ENCODE results near the gene SCFD1.
A peak's percentile ranks its signal among the peaks of the same experiment; 100 is the strongest.
"Not testable (repeated sequence)": the region's sequence is repeated elsewhere in the genome, so short reads cannot be mapped to it uniquely, and the experiment has no call there.

Gene SCFD1

DNA sequence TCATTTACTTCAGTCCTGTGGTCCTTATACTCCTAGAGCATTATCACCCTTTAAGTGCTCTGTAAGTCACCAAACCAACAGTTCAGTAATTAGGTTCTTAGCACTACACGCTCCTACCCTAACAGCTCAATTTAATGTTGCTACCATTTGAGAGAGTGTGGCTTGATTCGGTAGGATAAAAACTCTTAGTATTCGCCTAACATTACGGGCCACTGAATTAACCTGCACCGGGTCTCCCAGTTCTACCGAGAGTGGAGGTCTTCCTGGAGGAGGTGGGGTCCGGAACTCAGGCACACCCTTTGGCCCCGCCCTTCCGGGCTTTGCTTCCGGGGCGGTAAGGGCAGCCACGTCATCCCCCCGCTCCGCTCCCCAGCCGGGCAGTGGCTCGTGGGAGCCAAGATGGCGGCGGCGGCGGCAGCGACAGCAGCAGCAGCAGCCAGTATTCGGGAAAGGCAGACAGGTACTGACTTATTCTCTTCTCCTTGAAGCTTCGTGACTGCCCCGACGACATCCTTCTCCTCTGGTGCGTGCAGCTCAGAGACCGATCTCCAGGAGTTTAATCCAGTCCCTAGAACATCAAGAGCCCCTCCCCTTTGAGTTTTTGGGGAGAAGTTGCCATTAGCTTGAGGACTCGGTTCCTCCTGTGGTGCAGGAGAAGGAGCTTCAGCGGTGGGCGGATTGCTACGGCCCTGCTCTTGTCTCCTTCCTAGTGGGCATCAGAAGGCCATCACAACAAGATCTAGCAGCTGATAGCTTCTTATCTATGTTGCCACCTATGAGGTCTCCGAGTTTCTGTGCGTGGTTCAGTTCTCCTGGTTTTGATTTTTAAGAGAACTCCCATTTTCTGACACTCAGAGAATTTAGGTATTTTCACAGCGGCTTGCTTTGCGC is at the start of gene SCFD1:
SCFD1 (plus strand) TSS at position 380 of the 891 bp plus-strand sequence; CDS start at position 400, 20 bp downstream.
- DNase-seq, result peak; percentile 65 to 95 (median 90)

- DNase-seq, result no peak
Measured at GRCh38 chr14:30572771-30573170, 49.3 kb upstream of the SCFD1 start.

DNA sequence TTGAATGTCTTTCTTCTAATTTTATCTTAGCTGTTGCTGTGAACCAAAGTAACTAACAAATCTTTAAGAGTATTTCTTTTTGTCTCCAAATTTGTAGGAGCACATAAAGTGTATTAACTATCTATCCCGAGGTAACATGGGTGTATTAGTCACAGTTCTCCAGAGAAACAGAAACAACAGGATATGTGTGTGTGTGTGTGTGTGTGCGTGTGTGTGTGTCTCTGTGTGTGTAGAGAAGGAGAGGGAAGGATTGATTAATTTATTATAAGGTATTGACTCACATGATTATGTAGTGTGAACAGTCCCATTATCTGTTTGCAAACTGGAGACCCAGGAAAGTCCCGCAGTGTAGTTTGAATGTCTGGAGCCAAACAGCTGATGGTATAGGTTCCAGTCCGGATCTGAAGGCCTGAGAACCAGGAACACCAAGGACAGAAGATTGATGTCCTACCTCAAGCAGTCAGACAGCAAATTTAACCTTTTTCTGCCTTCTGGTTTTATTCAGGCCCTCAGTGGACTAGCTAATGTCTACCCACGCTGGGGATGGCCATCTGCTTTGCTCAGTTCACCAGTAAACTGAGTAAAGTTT is 48.8 kb upstream of the SCFD1 start:
- DNase-seq, result no peak

- DNase-seq, result no peak
Measured at GRCh38 chr14:30573966-30574365, 48.2 kb upstream of the SCFD1 start.

DNA sequence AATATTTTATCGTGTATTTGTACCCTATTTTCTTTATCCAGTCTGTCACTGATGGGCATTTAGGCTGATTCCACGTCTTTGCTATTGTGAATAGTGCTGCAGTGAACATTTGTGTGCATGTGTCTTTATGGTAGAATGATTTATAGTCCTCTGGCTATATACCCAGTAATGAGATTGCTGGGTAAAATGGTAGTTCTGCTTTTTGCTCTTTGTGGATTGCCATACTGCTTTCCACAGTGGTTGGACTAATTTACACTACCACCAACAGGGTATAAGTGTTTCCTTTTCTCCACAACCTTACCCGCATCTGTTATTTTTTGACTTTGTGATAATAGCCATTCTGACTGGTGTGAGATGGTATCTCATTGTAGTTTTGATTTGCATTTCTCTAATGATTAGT is 47.3 kb upstream of the SCFD1 start:
- DNase-seq, result not testable (repeated sequence)

DNA sequence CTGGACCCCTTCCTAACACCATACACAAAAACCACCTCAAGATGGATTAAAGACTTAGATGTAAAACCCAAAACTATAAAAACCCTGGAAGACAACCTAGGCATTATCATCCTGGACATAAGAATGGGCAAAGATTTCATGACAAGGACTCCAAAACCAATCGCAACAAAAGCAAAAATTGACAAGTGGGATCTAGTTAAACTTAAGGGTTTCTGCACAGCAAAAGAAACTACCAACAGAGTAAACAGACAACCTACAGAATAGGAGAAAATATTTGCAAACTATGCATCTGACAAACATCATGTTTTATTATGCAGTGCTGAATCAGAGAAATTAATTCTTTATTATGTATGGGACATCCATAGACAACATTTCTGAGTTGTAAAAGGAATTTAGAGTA is 45.8 kb upstream of the SCFD1 start:
- DNase-seq, result not testable (repeated sequence)

GRCh38 chr14:30580616-30581282 is 41.4 kb upstream of the SCFD1 start:
- no peak for DNase-seq

- DNase-seq, result no peak
Measured at GRCh38 chr14:30581283-30581625, 40.9 kb upstream of the SCFD1 start.

- no peak for DNase-seq
Measured at GRCh38 chr14:30582376-30582775, 39.7 kb upstream of the SCFD1 start.

- DNase-seq, result no peak
Measured at GRCh38 chr14:30584058-30584630, 38.0 kb upstream of the SCFD1 start.

DNA sequence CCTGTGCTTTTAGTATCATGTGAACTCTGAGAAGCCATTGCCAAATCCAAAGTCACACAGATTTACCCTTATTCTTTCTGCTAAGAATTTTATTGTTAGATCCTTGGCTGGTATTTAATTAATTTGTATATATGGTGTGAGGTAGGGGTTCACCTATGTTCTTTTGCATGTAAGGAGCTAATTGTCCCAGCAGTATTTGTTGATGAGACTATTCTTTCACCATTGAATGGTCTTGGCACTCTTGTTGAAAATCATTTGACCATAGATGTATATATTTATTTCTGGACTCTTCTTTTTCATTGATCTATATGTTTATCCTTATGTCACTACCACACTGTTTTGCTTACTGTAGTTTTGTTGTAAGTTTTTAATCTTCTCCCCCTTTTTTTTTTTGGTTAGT is 36.9 kb upstream of the SCFD1 start:
- no peak for DNase-seq

GRCh38 chr14:30587141-30587540 is 35.0 kb upstream of the SCFD1 start:
- no peak for DNase-seq

DNA sequence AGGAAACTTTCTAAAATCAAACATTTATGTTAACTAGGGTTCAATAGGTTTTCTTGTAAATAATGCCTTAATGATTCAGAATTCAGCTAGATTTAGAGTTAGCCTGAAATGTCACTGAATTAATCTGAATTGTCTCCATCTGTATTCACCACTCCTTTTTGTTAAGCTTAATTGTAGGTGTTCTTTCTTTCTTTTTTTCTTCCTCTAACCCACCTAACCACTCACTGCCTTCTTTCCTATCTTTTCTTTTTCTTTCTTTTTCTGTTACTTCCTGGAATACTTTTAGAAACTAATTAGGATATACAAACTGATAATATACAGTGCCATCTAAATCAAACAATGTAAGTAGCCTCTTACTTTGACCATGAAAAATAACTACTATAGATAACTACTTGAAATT is 33.2 kb upstream of the SCFD1 start:
- no peak for DNase-seq

DNA sequence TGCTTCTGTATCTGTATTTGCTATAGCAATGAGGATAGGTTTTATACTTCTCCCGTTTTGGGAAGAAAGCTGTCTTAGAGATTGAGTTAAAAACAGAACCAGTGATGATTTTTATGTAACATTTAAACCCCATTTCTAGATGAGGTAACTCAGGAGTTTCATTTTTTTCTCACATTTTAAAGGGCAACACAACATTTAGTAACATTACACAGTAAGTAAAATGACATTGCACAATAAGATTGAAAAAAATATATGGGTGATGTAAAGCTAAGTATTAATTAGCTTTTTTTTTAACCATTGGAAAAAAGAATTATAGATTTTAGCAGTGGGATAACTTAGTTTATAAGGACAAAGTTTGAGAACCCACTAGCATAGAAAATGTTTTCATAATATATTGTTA is 25.2 kb upstream of the SCFD1 start:
- DNase-seq, result no peak

DNA sequence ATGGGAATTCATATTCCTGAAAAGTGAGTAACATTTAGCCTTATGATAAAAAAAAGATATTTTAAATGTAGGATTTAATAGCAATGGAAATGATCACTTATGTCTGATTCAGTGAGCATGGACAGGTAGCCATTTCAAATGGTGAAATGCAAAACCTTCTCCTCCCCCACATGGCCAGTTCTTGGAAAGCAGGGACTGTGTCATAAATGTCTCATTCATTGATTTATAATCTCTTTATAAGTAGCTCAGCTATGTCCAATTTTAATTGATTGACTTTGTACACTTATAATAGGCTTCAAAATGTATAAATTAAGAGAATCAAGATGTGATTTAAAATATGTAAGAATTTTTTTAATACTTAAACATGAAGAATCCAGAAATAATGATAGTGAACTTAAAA is 24.6 kb upstream of the SCFD1 start:
- DNase-seq, result no peak

DNA sequence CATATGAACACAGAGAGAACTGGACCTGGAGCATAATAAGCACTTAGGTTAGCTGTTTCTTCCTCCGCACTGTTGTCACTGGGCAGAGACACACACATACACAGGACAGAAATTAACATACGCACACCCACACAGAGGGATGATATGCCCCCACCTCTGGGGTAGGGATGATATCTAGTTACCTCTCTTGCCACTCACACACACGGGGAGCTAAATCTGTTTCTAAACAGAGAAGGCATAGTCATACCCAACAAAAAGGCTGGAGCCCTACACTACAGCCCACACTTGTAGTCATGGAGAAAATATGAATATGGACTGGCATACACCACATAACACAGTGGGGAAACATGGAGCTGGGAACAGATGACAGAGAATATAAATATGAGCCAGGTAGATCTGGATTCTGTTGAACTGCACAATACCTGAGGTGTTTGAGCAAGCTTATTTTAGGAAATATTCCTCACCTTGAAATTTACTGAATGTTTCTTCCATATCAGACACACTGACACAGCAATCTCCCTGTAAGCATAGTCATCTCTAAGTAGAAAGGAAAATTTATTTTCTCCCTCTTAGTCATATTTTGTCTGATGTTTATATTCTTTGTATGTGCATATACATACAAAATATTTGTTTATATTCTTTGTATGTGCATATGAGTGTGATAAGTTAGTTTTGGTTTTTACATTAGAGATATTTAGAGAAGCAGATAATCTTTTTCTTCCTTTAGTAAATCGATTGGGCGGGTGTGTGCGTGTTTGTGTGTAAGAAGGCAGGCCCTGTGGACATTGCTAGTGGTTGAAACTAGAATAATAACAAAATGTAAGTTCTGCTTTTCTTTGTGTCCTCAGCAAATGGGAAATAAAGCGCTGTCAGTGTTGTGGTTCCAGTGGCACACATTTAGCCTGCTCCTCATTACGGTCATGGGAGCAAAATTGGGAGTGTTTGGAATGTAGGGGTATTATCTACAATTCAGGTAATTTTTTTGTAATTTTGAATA is 20.9 kb upstream of the SCFD1 start:
- DNase-seq, result no peak

DNA sequence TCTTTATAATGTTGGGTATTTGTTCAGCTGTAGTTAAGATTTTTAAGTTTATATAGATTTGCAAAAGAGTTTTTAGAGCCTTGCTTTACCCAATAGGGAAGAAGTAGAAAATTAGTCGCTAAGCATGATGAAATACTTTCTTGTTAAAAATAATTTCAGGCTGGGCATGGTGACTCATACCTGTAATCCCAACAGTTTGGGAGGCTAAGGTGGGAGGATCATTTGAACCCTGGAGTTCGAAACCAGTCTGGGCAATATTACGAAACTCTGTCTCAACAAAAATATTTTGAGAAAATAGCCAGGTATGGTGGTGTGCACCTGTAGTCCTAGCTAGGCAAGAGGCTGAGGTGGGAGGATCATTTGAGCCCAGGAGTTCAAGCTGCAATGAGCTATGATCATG is 18.7 kb upstream of the SCFD1 start:
- DNase-seq, result no peak

DNA sequence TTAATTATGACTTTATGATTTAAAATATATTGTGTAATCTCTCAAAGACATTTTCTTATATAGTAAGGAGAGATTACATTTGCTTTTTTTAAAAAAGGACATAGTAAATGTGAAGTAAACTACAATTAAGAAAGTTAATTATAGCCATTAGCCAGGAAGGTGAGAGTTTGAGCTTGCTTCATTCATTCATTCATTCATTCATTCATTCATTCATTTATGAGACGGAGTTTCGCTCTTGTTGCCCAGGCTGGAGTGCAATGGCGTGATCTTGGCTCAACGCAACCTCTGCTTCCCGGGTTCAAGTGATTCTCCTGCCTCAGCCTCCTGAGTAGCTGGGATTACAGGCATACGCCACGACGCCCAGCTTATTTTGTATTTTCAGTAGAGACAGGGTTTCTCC is 17.4 kb upstream of the SCFD1 start:
- DNase-seq, result not testable (repeated sequence)

GRCh38 chr14:30607156-30607780 is 14.9 kb upstream of the SCFD1 start:
- DNase-seq, result no peak

DNA sequence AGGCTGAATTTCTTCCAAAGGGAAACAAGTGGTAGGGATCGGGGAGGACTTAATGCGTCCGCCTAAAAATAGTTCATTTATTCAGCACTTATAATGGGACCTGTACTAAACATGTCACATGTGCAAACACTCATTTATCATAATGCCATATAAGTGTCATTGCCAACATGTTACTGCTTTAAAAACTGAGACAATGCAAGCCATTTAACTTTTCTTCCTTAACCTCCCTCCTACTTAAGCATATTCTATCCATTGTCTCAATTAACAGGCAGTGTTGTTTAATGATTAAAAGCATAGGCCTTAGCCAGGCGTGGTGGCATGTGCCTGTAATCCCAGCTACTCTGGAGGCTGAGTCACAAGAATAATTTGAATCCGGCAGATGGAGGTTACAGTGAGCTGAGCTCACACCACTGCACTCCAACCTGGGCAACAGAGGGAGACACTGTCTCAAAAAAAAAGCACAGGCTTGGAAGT is 13.5 kb upstream of the SCFD1 start:
- no peak for DNase-seq
